ENCODE measurements around the gene JMJD6.
"Not testable (repeated sequence)": the region's sequence is repeated elsewhere in the genome, so short reads cannot be mapped to it uniquely, and the experiment has no call there.

The JMJD6 gene

DNA sequence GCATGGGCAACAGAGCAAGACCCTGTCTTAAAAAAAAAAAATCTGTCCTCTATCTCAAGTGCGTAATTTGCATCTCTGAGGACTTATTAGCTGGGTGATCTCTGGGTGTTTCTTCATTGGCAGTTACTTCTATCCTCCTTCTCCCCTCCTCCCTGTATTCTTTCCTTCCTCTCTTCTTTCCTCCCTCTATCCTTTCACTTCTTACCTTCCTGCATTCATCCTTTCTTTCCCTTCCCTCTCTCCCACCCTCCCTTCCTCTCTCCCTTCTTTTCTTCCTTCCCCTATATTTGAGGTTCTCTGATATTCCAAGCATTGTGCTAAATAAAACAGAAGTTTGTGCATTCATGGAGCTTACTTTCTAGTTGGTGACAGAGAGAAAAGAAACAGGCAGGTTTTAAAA lies 22.3 kb upstream of the JMJD6 start:
- Histone ChIP-seq H3K4me3 (ENCODE audit: insufficient read depth, low read depth, low read length) (no peak overlapping the region), H3K27me3 (ENCODE audit: control insufficient read depth, insufficient read depth, low read length, poor library complexity, severe bottlenecking) (no peaks in the 10 kb centered on the region), H3K36me3 (ENCODE audit: control insufficient read depth, insufficient read depth, low read length) (peaks cover 4% of the 10 kb centered on the region), H3K4me1 (ENCODE audit: control insufficient read depth, insufficient read depth, low read length) (no peaks in the 10 kb centered on the region), H3K27ac (ENCODE audit: insufficient read depth, low read depth, low read length, poor library complexity, severe bottlenecking) (no peak overlapping the region), H3K9me3 (ENCODE audit: control insufficient read depth, low read length) (no peaks in the 10 kb centered on the region)
- WGBS, 2 experiments, result 91 to 98% methylated on average over 1 of the region's 1 CpG

DNA sequence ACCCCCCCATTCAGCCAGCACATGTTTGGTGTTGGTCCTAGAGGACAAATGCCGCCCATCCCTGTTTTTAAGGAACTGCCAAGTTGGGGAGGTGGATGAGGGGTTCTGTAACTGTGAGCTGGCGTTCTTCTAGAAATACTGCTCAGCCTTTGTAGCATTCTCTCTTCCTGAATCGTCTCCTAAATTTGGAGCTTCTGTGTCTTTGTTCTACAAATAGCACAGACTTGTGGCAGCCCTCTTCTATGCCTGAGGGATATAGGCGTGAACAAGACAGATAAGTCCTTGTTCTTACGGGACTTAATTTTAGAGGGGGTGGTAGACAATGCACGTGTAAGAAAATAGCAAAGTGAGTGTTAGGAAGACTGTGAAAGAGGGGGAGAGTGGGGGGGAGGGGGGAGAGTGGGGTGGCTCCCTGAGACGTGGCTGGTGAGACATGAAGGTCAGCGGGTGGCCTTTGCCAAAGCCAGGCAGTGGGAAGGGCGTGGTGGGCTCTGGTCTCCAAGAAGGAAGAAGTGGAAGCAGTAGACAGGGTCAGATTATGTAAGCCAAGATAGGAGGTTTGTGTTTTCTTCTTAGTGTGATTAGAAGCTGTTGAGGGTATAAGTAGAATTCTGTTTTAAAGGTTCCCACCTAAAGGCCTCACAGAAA lies 21.4 kb upstream of the JMJD6 start:
- H3K36me3 ChIP-seq (ENCODE audit: control insufficient read depth, insufficient read depth, low read length), result peaks cover 4% of the 10 kb centered on the region
- H3K4me1 ChIP-seq (ENCODE audit: control insufficient read depth, insufficient read depth, low read length), result no peaks in the 10 kb centered on the region
- H3K27me3 ChIP-seq (ENCODE audit: control insufficient read depth, insufficient read depth, low read length, poor library complexity, severe bottlenecking), result no peaks in the 10 kb centered on the region
- no peak overlapping the region for H3K27ac ChIP-seq (ENCODE audit: insufficient read depth, low read depth, low read length, poor library complexity, severe bottlenecking)
- WGBS, 2 experiments, result 92% methylated on average over 9 of the region's 9 CpGs
- H3K9me3 ChIP-seq (ENCODE audit: control insufficient read depth, low read length), result no peaks in the 10 kb centered on the region
- no peak overlapping the region for H3K4me3 ChIP-seq (ENCODE audit: insufficient read depth, low read depth, low read length)

DNA sequence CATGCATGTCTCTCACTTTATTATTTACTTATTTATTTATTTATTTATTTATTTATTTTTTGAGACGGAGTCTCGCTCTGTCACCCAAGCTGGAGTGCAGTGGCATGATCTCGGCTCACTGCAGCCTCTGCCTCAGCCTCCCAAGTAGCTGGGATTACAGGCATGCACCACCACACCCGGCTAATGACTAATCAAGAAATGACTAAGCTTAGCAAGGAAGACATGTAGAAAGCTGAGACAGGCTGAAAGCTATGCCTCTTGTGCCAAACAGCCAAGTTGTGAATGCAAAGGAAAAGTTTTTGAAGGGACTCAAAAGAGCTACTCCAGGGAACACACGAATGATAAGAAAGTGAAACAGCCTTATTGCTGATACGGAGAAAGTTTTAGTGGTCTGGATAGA lies 19.4 kb upstream of the JMJD6 start:
- H3K9me3 ChIP-seq (ENCODE audit: control insufficient read depth, low read length); H3K27me3 ChIP-seq (ENCODE audit: control insufficient read depth, insufficient read depth, low read length, poor library complexity, severe bottlenecking); H3K4me3 ChIP-seq (ENCODE audit: insufficient read depth, low read depth, low read length); H3K4me1 ChIP-seq (ENCODE audit: control insufficient read depth, insufficient read depth, low read length); H3K36me3 ChIP-seq (ENCODE audit: control insufficient read depth, insufficient read depth, low read length); H3K27ac ChIP-seq (ENCODE audit: insufficient read depth, low read depth, low read length, poor library complexity, severe bottlenecking): not testable (repeated sequence)
- WGBS, 2 experiments, result 97% methylated on average over 6 of the region's 6 CpGs

DNA sequence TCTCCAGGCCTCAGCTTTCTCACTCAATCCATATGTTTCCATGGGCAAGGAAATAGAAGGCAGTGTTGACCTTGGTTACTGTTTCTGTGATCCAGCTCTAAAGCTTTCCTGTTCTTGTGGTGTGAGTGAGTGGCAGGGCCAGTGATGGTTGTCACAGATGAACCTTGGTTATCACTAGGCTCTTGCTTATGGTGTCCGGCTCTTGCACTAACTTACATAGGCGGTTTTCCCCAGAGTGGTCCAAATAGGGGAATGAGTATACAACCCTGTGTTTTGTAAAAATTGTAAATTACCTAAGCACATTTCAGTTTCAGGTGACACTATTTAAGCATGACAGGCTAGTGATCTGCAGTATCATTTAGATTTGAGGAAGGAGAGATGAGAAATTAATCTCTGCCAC lies 18.3 kb upstream of the JMJD6 start:
- Histone ChIP-seq H3K27ac (ENCODE audit: insufficient read depth, low read depth, low read length, poor library complexity, severe bottlenecking) (no peak overlapping the region), H3K9me3 (ENCODE audit: control insufficient read depth, low read length) (no peaks in the 10 kb centered on the region), H3K27me3 (ENCODE audit: control insufficient read depth, insufficient read depth, low read length, poor library complexity, severe bottlenecking) (no peaks in the 10 kb centered on the region), H3K36me3 (ENCODE audit: control insufficient read depth, insufficient read depth, low read length) (peaks cover 4% of the 10 kb centered on the region), H3K4me1 (ENCODE audit: control insufficient read depth, insufficient read depth, low read length) (no peaks in the 10 kb centered on the region), H3K4me3 (ENCODE audit: insufficient read depth, low read depth, low read length) (no peak overlapping the region)
- 96 to 100% methylated on average over 2 of the region's 2 CpGs for WGBS, 2 experiments

DNA sequence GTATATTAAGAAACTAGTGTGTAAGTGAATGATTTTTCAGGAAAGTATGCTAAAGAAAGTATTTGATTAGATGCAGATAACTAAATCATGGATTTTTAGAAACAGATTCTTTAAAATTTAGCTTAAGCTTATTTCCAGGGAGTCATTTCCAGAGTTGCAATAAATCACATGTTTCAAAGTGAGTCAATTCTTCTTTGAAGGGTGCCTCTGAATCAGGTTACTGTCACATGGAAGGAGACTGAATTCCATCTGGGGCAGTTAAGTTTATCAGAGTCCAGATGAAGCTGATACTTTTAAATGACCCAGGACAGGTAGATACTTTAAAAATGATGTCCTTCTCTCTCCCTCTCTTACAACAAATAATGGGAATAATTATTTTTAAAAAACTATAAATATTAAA lies 16.6 kb upstream of the JMJD6 start:
- Histone ChIP-seq H3K36me3 (ENCODE audit: control insufficient read depth, insufficient read depth, low read length) (peaks cover 4% of the 10 kb centered on the region), H3K4me1 (ENCODE audit: control insufficient read depth, insufficient read depth, low read length) (peaks cover 5% of the 10 kb centered on the region), H3K9me3 (ENCODE audit: control insufficient read depth, low read length) (no peaks in the 10 kb centered on the region), H3K27ac (ENCODE audit: insufficient read depth, low read depth, low read length, poor library complexity, severe bottlenecking) (no peak overlapping the region), H3K27me3 (ENCODE audit: control insufficient read depth, insufficient read depth, low read length, poor library complexity, severe bottlenecking) (no peaks in the 10 kb centered on the region), H3K4me3 (ENCODE audit: insufficient read depth, low read depth, low read length) (no peak overlapping the region)

DNA sequence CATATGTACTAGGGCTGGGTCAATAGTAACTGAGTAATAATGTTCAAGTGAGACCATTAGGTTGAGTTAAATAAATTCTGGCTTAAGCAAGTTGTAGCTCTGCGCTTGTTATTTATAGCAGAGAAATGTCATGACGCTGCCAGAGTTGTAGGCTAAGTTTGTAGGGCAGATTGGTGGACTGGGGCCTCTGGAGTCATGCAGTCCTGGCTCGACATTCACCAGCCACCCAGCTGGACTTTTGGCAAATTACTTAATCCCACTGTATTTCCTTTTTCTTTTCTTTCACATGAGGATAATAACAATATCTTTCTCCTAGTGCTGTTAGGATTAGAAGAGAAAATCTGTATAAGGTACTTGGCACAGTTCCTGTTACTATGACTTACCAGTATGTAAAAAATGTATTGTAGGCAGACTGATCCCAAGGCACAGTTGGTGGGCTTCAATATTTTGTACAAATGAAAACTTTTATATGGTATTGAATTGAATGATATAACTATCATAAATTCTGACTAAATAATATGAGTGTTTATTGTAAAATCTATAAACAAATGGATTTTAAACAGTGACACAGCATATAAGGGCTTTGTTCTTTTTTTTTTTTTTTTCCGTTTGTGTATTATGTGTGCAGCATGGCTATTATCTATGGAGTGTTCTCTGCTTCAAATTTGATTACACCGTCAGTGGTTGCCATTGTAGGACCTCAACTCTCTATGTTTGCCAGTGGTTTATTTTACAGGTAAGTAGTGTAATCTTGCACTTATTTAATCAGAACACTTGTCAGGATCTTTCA lies 14.1 kb upstream of the JMJD6 start:
- no peak overlapping the region for H3K27ac ChIP-seq (ENCODE audit: insufficient read depth, low read depth, low read length, poor library complexity, severe bottlenecking)
- 86 to 97% methylated on average over 4 to 5 of the region's 5 CpGs for WGBS, 2 experiments
- no peak overlapping the region for H3K4me3 ChIP-seq (ENCODE audit: insufficient read depth, low read depth, low read length)
- H3K36me3 ChIP-seq (ENCODE audit: control insufficient read depth, insufficient read depth, low read length), result peaks cover 8% of the 10 kb centered on the region
- H3K4me1 ChIP-seq (ENCODE audit: control insufficient read depth, insufficient read depth, low read length), result peaks cover 5% of the 10 kb centered on the region
- H3K27me3 ChIP-seq (ENCODE audit: control insufficient read depth, insufficient read depth, low read length, poor library complexity, severe bottlenecking), result no peaks in the 10 kb centered on the region
- H3K9me3 ChIP-seq (ENCODE audit: control insufficient read depth, low read length), result no peaks in the 10 kb centered on the region

DNA sequence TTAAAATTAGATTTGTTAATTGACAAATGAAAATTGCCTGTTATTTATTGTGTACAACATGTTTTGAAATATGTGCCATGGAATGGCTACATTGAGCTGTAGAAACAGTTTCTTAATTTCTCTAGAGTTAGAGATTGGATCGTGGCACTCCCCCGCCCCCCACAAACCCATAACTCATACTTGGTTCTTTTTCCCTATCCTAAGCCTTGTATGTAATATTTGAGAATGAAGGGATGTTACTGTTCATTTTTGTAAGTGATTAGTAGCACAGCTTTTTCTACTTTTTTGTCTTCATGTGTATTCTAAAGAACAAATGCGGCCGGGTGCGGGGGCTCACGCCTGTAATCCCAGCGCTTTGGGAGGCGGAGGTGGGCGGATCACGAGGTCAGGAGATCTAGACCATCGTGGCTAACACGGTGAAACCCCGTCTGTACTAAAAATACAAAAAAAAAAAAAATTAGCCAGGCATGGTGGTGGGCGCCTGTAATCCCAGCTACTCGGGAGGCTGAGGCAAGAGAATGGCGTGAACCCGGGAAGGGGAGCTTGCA lies 13.2 kb upstream of the JMJD6 start:
- not testable (repeated sequence) for H3K27me3 ChIP-seq (ENCODE audit: control insufficient read depth, insufficient read depth, low read length, poor library complexity, severe bottlenecking); H3K4me1 ChIP-seq (ENCODE audit: control insufficient read depth, insufficient read depth, low read length); H3K27ac ChIP-seq (ENCODE audit: insufficient read depth, low read depth, low read length, poor library complexity, severe bottlenecking); H3K4me3 ChIP-seq (ENCODE audit: insufficient read depth, low read depth, low read length); H3K36me3 ChIP-seq (ENCODE audit: control insufficient read depth, insufficient read depth, low read length); H3K9me3 ChIP-seq (ENCODE audit: control insufficient read depth, low read length)
- WGBS, 2 experiments, result 91 to 93% methylated on average over 15 to 17 of the region's 17 CpGs

DNA sequence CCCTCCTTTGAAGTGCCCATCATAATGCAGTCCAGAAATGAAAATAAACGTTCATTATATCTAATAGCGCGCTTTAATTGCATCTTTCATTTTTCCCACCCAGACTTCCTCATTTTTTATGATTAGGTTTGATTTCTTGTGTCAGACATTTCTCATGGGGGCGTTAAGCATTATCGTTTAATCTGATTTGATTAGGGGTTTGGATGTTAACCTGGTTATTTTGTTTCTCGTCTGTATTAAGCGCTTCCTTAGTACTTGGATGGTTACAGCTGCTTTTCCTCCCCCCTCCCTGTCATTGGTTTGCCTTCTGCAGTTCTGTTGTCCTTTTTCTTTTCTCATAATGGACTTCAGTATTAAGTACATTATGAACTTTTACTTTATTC lies 12.1 kb upstream of the JMJD6 start:
- H3K4me3 ChIP-seq (ENCODE audit: insufficient read depth, low read depth, low read length), result peak overlapping the region; percentile 98
- 25 to 41% methylated on average over 4 to 7 of the region's 7 CpGs for WGBS, 2 experiments
- H3K4me1 ChIP-seq (ENCODE audit: control insufficient read depth, insufficient read depth, low read length), result peaks cover 19% of the 10 kb centered on the region
- peak overlapping the region; percentile 99 for H3K27ac ChIP-seq (ENCODE audit: insufficient read depth, low read depth, low read length, poor library complexity, severe bottlenecking)
- peaks cover 13% of the 10 kb centered on the region for H3K36me3 ChIP-seq (ENCODE audit: control insufficient read depth, insufficient read depth, low read length)
- no peaks in the 10 kb centered on the region for H3K27me3 ChIP-seq (ENCODE audit: control insufficient read depth, insufficient read depth, low read length, poor library complexity, severe bottlenecking)
- H3K9me3 ChIP-seq (ENCODE audit: control insufficient read depth, low read length), result no peaks in the 10 kb centered on the region

DNA sequence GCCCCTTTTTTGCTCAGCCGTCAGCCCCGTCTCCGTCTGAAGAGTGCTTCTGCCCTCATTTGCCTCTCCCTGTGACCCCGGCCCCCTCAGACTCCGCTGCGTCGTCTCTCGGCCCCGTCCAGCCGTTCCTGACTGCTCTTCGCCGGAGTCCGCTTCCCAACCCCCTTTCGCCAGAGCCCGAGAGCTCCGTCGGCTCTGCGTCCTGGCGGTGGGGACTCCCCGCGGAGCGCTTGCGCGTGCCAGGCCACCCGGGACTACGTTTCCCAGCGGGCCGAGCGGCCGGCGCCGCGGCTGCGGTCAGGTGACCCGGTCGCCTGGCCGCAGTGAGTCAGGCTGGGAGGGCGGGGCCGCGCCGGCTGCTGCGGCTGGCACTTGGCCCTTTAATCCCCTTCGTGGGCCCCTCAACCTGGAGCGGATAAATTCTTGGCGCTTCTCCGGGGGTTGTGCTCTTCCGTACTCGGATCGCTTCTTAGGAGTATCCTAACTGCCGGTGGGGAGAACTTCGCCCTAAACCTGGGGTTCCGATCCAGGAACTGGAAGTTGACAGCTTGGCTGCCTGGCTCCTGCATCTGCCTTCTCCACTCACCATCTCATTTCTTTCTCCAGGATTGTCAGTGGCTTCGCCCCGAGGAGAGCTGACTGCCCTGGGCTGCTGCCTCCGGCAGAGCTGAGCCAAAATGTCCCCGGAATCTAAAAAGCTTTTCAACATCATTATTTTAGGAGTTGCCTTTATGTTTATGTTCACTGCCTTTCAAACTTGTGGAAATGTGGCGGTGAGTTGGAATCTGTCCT lies 11.5 kb upstream of the JMJD6 start, which contains the start of gene MFSD11:
Gene MFSD11, plus strand, starts transcription at position 444 of the 792 bp plus-strand sequence. Its CDS starts 234 bp downstream, at position 678.
- Histone ChIP-seq H3K4me3 (ENCODE audit: insufficient read depth, low read depth, low read length) (peak within 1 kb of the TSS; percentile 98), H3K36me3 (ENCODE audit: control insufficient read depth, insufficient read depth, low read length) (peaks cover 19% of the 10 kb centered on the region), H3K27me3 (ENCODE audit: control insufficient read depth, insufficient read depth, low read length, poor library complexity, severe bottlenecking) (no peaks in the 10 kb centered on the region), H3K9me3 (ENCODE audit: control insufficient read depth, low read length) (no peaks in the 10 kb centered on the region), H3K27ac (ENCODE audit: insufficient read depth, low read depth, low read length, poor library complexity, severe bottlenecking) (peak within 1 kb of the TSS; percentile 99), H3K4me1 (ENCODE audit: control insufficient read depth, insufficient read depth, low read length) (peaks cover 21% of the 10 kb centered on the region)
- 0 to 1% methylated on average over 56 to 57 of the region's 57 CpGs for WGBS, 2 experiments
